Body of pancreas (tissue), 4 donors: Measurements from ENCODE around the gene SLC39A3. TPM values are rescaled to one million over a fixed set of nuclear protein-coding genes. Genes with fewer than 3 reads are reported as not detected.

Source experiments
- ATAC-seq: fragments of 150-250 bp; one replicate; pipeline ENCODE4 v1.9.1; 2016
- DNase-seq, 4 donors: peaks; one replicate each; pipeline ENCODE4 v3.0.0-alpha.2; 2019
- H3K27ac ChIP-seq, 4 donors: fragments of 200-600 bp; sonication (generic); 1 replicate in 3 of 4; 2 replicates in 1 of 4; pipeline versions ENCODE4 v1.5.1 to v1.6.1; 2016 to 2019; ENCODE audit warnings: mild to moderate bottlenecking in 1 of 4, mixed read lengths in 1 of 4, moderate library complexity in 1 of 4
- H3K27me3 ChIP-seq, 2 donors: fragments of 200-600 bp; sonication (generic); one replicate each; pipeline ENCODE4 v1.6.0; 2016; ENCODE audit warnings: mild to moderate bottlenecking in 1 of 2
- H3K36me3 ChIP-seq, 2 donors: fragments of 200-600 bp; sonication (generic); replicated peaks in 1 of 2; 2 replicates each; pipeline ENCODE4 v1.5.1; 2016; ENCODE audit warnings: low read depth in 2 of 2; ENCODE audit not compliant: insufficient read depth in 1 of 2
- H3K4me1 ChIP-seq: fragments of 200-600 bp; sonication (generic); one replicate; pipeline ENCODE4 v1.6.0; 2016
- H3K4me3 ChIP-seq, 2 donors: fragments of 200-600 bp; sonication (generic); 1 replicate in 1 of 2; 2 replicates in 1 of 2; pipeline ENCODE4 v1.5.1; 2016 to 2019
- H3K9me3 ChIP-seq, 3 donors: fragments of 200-600 bp; sonication (generic); 1 replicate in 2 of 3; 2 replicates in 1 of 3; pipeline ENCODE4 v1.5.1; 2016
- POLR2A ChIP-seq, 3 donors: fragments of 450-650 bp; IDR thresholded peaks; one replicate each; pipeline ENCODE4 v1.6.1; 2016; ENCODE audit warnings: antibody characterized with exemption in 3 of 3, mild to moderate bottlenecking in 2 of 3
- WGBS, 2 donors: methylation state at CpG; one replicate each; pipeline ENCODE4 v1.1.5; 2017; 5-methylcytosine and 5-hydroxymethylcytosine counted together
- intact Hi-C: fragments of 100-400 bp; cut with DNase I; formaldehyde crosslinking; loops from one replicate; pipeline ENCODE4 v1.15.1; 2023
- total RNA-seq, 2 donors: library from RNA; depleted of rRNA; stranded (reverse); fragments of >200 nt; gene quantifications; one replicate each; pipeline ENCODE4 v1.1.0, GENCODE V29; 2016
- TF ChIP-seq, protein P1 (sequence below), 7 experiments: fragments of 450-650 bp in 4 of 7; fragments of 200-600 bp in 3 of 7; sonication (generic) in 3 of 7; IDR thresholded peaks; one replicate each; pipeline ENCODE4 v1.5.1; 2016 to 2019; ENCODE audit warnings: antibody characterized with exemption in 7 of 7

SLC39A3 gene
- total RNA-seq, 2 donors from 2014 or later: 36.1 to 48.8 TPM

- TF ChIP-seq, protein P1, sequence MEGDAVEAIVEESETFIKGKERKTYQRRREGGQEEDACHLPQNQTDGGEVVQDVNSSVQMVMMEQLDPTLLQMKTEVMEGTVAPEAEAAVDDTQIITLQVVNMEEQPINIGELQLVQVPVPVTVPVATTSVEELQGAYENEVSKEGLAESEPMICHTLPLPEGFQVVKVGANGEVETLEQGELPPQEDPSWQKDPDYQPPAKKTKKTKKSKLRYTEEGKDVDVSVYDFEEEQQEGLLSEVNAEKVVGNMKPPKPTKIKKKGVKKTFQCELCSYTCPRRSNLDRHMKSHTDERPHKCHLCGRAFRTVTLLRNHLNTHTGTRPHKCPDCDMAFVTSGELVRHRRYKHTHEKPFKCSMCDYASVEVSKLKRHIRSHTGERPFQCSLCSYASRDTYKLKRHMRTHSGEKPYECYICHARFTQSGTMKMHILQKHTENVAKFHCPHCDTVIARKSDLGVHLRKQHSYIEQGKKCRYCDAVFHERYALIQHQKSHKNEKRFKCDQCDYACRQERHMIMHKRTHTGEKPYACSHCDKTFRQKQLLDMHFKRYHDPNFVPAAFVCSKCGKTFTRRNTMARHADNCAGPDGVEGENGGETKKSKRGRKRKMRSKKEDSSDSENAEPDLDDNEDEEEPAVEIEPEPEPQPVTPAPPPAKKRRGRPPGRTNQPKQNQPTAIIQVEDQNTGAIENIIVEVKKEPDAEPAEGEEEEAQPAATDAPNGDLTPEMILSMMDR (IDR thresholded peaks at IDR 0.05): no peak
- TF ChIP-seq POLR2A (IDR thresholded peaks at IDR 0.05): no peak
- peaks cover 0 to 5% (median 0%) of the 10 kb centered on the region in 3 donors for H3K9me3 ChIP-seq
- no peaks in the 10 kb centered on the region for H3K27me3 ChIP-seq
- intact Hi-C loops: no loop called here
- H3K4me3 ChIP-seq: no peak overlapping the region
- H3K27ac ChIP-seq: no peak overlapping the region
- H3K36me3 ChIP-seq: no peaks in the 10 kb centered on the region
- ATAC-seq: no peak
- no peak for DNase-seq
- 72 to 78% methylated on average over 12 to 17 of the region's 17 CpGs for WGBS, 2 donors
- no peaks in the 10 kb centered on the region for H3K4me1 ChIP-seq
Observed at GRCh38 chr19:2711172-2711874, 28.5 kb downstream of the SLC39A3 start.

GRCh38 chr19:2706251-2706650, 33.6 kb downstream of the SLC39A3 start:
- no peaks in the 10 kb centered on the region for H3K9me3 ChIP-seq
- H3K27ac ChIP-seq: no peak overlapping the region
- no peak overlapping the region for H3K4me3 ChIP-seq
- WGBS, 2 donors: 96 to 98% methylated on average over 5 of the region's 5 CpGs
- TF ChIP-seq POLR2A (IDR thresholded peaks at IDR 0.05): no peak
- TF ChIP-seq, protein P1 (IDR thresholded peaks at IDR 0.05): no peak
- no peaks in the 10 kb centered on the region for H3K27me3 ChIP-seq
- ATAC-seq (no peak), DNase-seq (no peak)
- H3K36me3 ChIP-seq: no peaks in the 10 kb centered on the region
- peaks cover 13% of the 10 kb centered on the region for H3K4me1 ChIP-seq
- intact Hi-C loops: no loop called here

DNA sequence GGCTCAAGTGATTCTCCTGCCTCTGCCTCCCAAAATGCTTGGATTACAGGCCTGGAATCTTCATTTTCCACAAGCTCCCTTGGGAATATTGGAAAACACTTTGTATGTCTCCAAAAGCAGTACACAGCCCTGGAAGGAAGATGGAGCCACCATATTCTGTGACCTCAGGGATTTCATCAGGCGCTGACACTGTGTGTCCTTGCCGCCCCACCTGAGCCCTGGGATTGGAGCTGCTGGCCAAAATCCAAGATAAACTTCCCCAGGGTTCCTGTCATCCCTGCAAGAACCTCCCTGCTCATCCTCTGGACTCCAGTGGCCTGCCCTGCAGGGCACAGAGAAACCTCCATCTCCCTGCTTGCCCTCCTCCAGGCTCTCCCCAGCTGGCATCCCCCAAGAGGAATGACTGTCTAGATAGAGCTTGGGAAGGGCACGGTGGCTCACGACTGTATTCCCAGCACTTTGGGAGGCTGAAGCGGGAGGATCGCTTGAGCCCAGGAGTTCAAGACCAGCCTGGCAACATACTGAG, 36.1 kb downstream of the SLC39A3 start:
- 71 to 80% methylated on average over 6 of the region's 6 CpGs for WGBS, 2 donors
- no peaks in the 10 kb centered on the region for H3K27me3 ChIP-seq
- intact Hi-C loops: no loop called here
- no peak overlapping the region for H3K4me3 ChIP-seq
- H3K27ac ChIP-seq: no peak overlapping the region
- H3K36me3 ChIP-seq: no peaks in the 10 kb centered on the region
- TF ChIP-seq POLR2A (IDR thresholded peaks at IDR 0.05): no peak
- TF ChIP-seq, protein P1 (IDR thresholded peaks at IDR 0.05): no peak
- peaks cover 15% of the 10 kb centered on the region for H3K4me1 ChIP-seq
- DNase-seq (no peak), ATAC-seq (no peak)
- no peaks in the 10 kb centered on the region for H3K9me3 ChIP-seq

- Histone ChIP-seq H3K27me3 (no peaks in the 10 kb centered on the region), H3K4me1 (peaks cover 15% of the 10 kb centered on the region), H3K27ac (no peak overlapping the region), H3K36me3 (no peaks in the 10 kb centered on the region), H3K9me3 (no peaks in the 10 kb centered on the region), H3K4me3 (no peak overlapping the region)
- 69 to 73% methylated on average over 5 of the region's 5 CpGs for WGBS, 2 donors
- no peak for TF ChIP-seq POLR2A (IDR thresholded peaks at IDR 0.05)
- TF ChIP-seq, protein P1 (IDR thresholded peaks at IDR 0.05): no peak
- ATAC-seq: no peak
- intact Hi-C loops: no loop called here
- no peak for DNase-seq
Observed at GRCh38 chr19:2703077-2703437, 36.8 kb downstream of the SLC39A3 start.
